Bronchial epithelial cell (primary cell): ENCODE data around the gene ANKS1A. TPM values are rescaled to one million over a fixed set of nuclear protein-coding genes. Genes with fewer than 3 reads are reported as not detected.
A peak's percentile ranks its signal among the peaks of the same experiment; 100 is the strongest.

Experiments
- DNase-seq: peaks from one replicate; pipeline ENCODE4 v3.0.0-alpha.2; 2010; ENCODE audit warnings: low read depth
- FAIRE-seq: peaks from 2 replicates; lab custom pipeline; 2011; peaks lifted over from hg19 to GRCh38; lab: Jason Lieb, UNC
- H3K27me3 ChIP-seq: 2 replicates; pipeline ENCODE4 v1.5.1; 2011; ENCODE audit warnings: low read length; ENCODE audit not compliant: control insufficient read depth, insufficient read depth
- H3K36me3 ChIP-seq: 2 replicates; pipeline ENCODE4 v1.5.1; 2011; ENCODE audit warnings: low read length; ENCODE audit not compliant: control insufficient read depth, insufficient read depth
- H3K4me3 ChIP-seq: 2 replicates; pipeline ENCODE4 v1.5.1; 2011; ENCODE audit warnings: mild to moderate bottlenecking, low read depth, low read length, control low read depth
- total RNA-seq: library from RNA; depleted of rRNA; stranded (reverse); fragments of >200 nt; gene quantifications from 2 replicates; pipeline ENCODE4 v1.2.1, GENCODE V29; 2014
- TF ChIP-seq, protein P1 (sequence below): IDR thresholded peaks from 2 replicates; pipeline ENCODE4 v1.5.1; 2011; ENCODE audit warnings: mild to moderate bottlenecking, moderate library complexity, low read length, control low read depth, inconsistent platforms; ENCODE audit not compliant: insufficient read depth, severe bottlenecking

ANKS1A gene
- total RNA-seq, 1 donor from 2014 or later: 9.5 TPM

- FAIRE-seq: no peak
- TF ChIP-seq, protein P1, sequence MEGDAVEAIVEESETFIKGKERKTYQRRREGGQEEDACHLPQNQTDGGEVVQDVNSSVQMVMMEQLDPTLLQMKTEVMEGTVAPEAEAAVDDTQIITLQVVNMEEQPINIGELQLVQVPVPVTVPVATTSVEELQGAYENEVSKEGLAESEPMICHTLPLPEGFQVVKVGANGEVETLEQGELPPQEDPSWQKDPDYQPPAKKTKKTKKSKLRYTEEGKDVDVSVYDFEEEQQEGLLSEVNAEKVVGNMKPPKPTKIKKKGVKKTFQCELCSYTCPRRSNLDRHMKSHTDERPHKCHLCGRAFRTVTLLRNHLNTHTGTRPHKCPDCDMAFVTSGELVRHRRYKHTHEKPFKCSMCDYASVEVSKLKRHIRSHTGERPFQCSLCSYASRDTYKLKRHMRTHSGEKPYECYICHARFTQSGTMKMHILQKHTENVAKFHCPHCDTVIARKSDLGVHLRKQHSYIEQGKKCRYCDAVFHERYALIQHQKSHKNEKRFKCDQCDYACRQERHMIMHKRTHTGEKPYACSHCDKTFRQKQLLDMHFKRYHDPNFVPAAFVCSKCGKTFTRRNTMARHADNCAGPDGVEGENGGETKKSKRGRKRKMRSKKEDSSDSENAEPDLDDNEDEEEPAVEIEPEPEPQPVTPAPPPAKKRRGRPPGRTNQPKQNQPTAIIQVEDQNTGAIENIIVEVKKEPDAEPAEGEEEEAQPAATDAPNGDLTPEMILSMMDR: peak; percentile 19
- Histone ChIP-seq H3K36me3 (peaks cover 18% of the 10 kb centered on the region), H3K27me3 (no peaks in the 10 kb centered on the region), H3K4me3 (no peak overlapping the region)
- no peak for DNase-seq
Observed at GRCh38 chr6:34855463-34855862, 33.6 kb upstream of the ANKS1A start.

DNA sequence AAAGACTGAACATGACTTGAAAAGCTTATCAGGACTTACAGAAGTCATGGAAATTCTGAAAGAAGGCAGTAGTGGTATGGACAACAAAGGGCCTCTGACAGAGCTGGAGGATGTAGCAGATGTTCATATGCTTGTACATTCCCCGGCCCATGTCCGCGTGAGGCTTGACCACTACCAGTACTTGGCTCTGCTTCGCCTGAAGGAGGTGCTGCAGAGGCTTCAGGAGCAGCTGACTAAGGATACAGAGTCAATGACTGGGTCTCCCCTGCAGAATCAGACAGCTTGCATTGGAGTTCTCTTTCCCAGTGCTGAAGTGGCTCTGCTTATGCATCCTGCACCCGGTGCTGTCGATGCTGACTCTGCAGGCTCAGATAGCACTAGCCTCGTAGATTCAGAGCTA is 30.4 kb upstream of the ANKS1A start:
- no peak overlapping the region for H3K4me3 ChIP-seq
- FAIRE-seq: no peak
- peaks cover 18% of the 10 kb centered on the region for H3K36me3 ChIP-seq
- TF ChIP-seq, protein P1: no peak
- DNase-seq: no peak
- H3K27me3 ChIP-seq: no peaks in the 10 kb centered on the region

DNA sequence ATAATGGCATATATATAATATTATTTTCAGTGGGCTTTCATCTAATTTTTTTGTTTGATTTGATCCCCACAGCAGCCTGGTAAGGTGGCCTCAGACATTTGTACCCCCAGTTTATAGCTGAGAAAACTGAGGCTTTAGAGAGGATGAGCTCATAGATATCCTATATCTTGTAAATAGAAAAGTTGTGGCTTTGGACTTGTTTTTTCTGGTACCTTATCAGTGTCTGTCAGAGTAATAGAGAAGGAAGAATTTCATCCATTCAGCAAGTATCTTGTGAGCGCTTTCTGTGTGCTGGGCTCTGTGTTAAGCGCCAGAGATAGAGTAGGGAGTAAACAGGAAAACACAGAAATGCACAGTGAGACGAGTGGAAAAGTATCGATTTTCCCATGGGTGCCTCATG is 29.1 kb upstream of the ANKS1A start:
- TF ChIP-seq, protein P1: no peak
- Histone ChIP-seq H3K36me3 (peaks cover 18% of the 10 kb centered on the region), H3K27me3 (no peaks in the 10 kb centered on the region), H3K4me3 (no peak overlapping the region)
- FAIRE-seq (no peak), DNase-seq (no peak)

DNA sequence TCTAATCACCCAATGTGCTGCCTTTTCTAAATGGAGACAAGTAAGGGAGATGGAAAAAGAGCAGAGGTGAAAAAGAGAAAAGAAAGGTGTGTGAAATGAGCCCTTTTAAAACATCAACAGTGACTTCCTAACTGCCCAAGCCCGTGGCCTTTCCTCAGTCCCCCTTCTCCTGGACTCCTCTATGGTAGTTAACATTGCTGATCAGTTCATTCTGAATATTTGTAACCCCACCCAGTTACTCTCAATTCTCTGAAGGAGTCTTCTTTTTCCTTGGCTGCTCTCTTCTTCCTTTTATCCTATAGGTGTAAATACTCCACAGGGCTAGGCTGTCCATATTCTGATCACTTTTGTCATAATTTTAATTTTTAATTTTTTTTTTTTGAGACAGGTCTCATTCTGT is 28.3 kb upstream of the ANKS1A start:
- FAIRE-seq: no peak

GRCh38 chr6:34864007-34864406 is 25.0 kb upstream of the ANKS1A start:
- Histone ChIP-seq H3K36me3 (peaks cover 10% of the 10 kb centered on the region), H3K4me3 (no peak overlapping the region), H3K27me3 (no peaks in the 10 kb centered on the region)
- TF ChIP-seq, protein P1: no peak
- FAIRE-seq (no peak), DNase-seq (no peak)

More for the DNA sequence above, 28.3 kb upstream of the ANKS1A start:
- TF ChIP-seq, protein P1: no peak
- Histone ChIP-seq H3K4me3 (no peak overlapping the region), H3K27me3 (no peaks in the 10 kb centered on the region), H3K36me3 (peaks cover 18% of the 10 kb centered on the region)
- DNase-seq: no peak

GRCh38 chr6:34865107-34865506 is 23.9 kb upstream of the ANKS1A start:
- TF ChIP-seq, protein P1: no peak
- FAIRE-seq (no peak), DNase-seq (no peak)
- Histone ChIP-seq H3K36me3 (peaks cover 7% of the 10 kb centered on the region), H3K4me3 (no peak overlapping the region), H3K27me3 (no peaks in the 10 kb centered on the region)
